Measurements from ENCODE around the gene PAX6.
A peak's percentile ranks its signal among the peaks of the same experiment; 100 is the strongest.

The PAX6 gene

GRCh38 chr11:31810779-31811647, at the start of gene PAX6:
TSS of gene PAX6 (minus strand) at chr11:31811322. CDS start at chr11:31806411, 4,911 bp downstream.
- DNase-seq, result peak; percentile 69

GRCh38 chr11:31860391-31860790, 49.3 kb upstream of the PAX6 start:
- DNase-seq, result no peak

- DNase-seq, result no peak
Measured at GRCh38 chr11:31856248-31856647, 45.1 kb upstream of the PAX6 start.

GRCh38 chr11:31855466-31855865, 44.3 kb upstream of the PAX6 start:
- no peak for DNase-seq

GRCh38 chr11:31850365-31850764, 39.2 kb upstream of the PAX6 start:
- DNase-seq, result no peak

- no peak for DNase-seq
Measured at GRCh38 chr11:31847761-31848160, 36.6 kb upstream of the PAX6 start.

GRCh38 chr11:31845331-31845730, 34.2 kb upstream of the PAX6 start:
- no peak for DNase-seq

- no peak for DNase-seq
Measured at GRCh38 chr11:31844351-31844750, 33.2 kb upstream of the PAX6 start.

GRCh38 chr11:31841435-31841834, 30.3 kb upstream of the PAX6 start:
- no peak for DNase-seq

GRCh38 chr11:31834237-31834636, 23.1 kb upstream of the PAX6 start:
- DNase-seq, result no peak

- DNase-seq, result no peak
Measured at GRCh38 chr11:31830406-31830805, 19.3 kb upstream of the PAX6 start.

- no peak for DNase-seq
Measured at GRCh38 chr11:31828217-31828616, 17.1 kb upstream of the PAX6 start.

GRCh38 chr11:31827455-31828206, 16.5 kb upstream of the PAX6 start:
- no peak for DNase-seq

GRCh38 chr11:31826536-31827438, 15.7 kb upstream of the PAX6 start:
- DNase-seq, result no peak

- no peak for DNase-seq
Measured at GRCh38 chr11:31825838-31826484, 14.8 kb upstream of the PAX6 start.

GRCh38 chr11:31824879-31825837, 14.0 kb upstream of the PAX6 start:
- no peak for DNase-seq

GRCh38 chr11:31824332-31824878, 13.3 kb upstream of the PAX6 start:
- no peak for DNase-seq

GRCh38 chr11:31823644-31824331, 12.7 kb upstream of the PAX6 start:
- no peak for DNase-seq

GRCh38 chr11:31822927-31823643, 12.0 kb upstream of the PAX6 start:
- DNase-seq, result no peak

All from activated CD4-positive, alpha-beta T cell treated with anti-CD3 and anti-CD28 coated beads for 48 hours (primary cell).